GM12875 (cell line): ENCODE data around the gene PLEKHN1.

Experiments
- H3K4me3 ChIP-seq: one replicate; pipeline ENCODE4 v1.5.1; 2011; ENCODE audit warnings: low read depth, low read length, control low read depth
- TF ChIP-seq, protein P1 (sequence below): IDR thresholded peaks from 2 replicates; pipeline ENCODE4 v1.5.1; 2011; ENCODE audit warnings: low read depth, mild to moderate bottlenecking, control low read depth, inconsistent platforms, low read length, moderate library complexity, borderline replicate concordance; ENCODE audit not compliant: insufficient read depth

The PLEKHN1 gene

DNA sequence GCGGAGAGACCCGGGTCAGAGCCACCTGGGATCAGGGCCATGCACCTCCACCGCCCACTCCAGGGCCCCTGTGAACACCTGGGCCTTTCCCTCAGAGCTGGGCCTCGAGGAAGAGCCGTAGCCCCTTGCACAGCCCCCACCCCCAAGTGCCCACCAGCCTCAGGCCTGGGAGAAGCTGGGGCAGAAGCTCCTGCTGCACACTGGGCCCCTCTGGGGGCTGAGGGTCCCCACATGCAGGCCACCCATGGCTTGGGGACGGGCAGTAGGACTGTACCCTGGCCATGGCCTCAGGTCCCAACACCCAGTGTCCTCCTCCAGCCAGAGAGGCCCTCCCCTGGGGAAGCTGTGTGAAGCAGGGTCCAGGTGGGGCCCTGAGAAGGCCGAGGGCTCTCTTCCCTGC is 13.7 kb upstream of the PLEKHN1 start:
- TF ChIP-seq, protein P1, sequence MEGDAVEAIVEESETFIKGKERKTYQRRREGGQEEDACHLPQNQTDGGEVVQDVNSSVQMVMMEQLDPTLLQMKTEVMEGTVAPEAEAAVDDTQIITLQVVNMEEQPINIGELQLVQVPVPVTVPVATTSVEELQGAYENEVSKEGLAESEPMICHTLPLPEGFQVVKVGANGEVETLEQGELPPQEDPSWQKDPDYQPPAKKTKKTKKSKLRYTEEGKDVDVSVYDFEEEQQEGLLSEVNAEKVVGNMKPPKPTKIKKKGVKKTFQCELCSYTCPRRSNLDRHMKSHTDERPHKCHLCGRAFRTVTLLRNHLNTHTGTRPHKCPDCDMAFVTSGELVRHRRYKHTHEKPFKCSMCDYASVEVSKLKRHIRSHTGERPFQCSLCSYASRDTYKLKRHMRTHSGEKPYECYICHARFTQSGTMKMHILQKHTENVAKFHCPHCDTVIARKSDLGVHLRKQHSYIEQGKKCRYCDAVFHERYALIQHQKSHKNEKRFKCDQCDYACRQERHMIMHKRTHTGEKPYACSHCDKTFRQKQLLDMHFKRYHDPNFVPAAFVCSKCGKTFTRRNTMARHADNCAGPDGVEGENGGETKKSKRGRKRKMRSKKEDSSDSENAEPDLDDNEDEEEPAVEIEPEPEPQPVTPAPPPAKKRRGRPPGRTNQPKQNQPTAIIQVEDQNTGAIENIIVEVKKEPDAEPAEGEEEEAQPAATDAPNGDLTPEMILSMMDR: no peak
- no peak overlapping the region for H3K4me3 ChIP-seq

- TF ChIP-seq, protein P1: no peak
- no peak overlapping the region for H3K4me3 ChIP-seq
Measured at GRCh38 chr1:953524-954320, 12.6 kb upstream of the PLEKHN1 start.

DNA sequence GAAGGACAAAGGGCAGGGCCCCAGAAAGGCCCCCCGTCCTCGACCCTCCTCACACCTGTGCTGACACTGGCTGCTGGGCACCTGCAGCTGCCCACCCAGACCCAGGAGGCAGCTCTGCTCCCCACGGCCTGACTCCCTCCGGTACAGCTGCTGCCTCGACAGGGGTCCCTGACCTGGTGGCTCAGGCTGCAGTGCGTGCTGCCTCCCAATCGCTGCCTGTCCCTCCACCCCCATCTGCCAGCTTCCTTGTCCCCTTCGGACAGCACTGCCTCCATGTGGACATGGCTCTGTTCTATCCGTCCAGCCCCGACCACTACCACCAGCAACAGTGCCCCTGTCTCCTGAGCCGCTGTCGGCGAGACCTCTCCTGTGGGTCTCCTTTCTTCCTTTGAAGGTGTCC is 11.4 kb upstream of the PLEKHN1 start:
- TF ChIP-seq, protein P1: no peak
- no peak overlapping the region for H3K4me3 ChIP-seq

GRCh38 chr1:955474-955873 is 10.8 kb upstream of the PLEKHN1 start:
- H3K4me3 ChIP-seq: no peak overlapping the region
- TF ChIP-seq, protein P1: no peak

- H3K4me3 ChIP-seq: no peak overlapping the region
- TF ChIP-seq, protein P1: no peak
Measured at GRCh38 chr1:956636-957035, 9.6 kb upstream of the PLEKHN1 start.

GRCh38 chr1:958823-959730 is 7.2 kb upstream of the PLEKHN1 start, which contains the start of gene NOC2L:
TSS of gene NOC2L (minus strand) at chr1:959256. CDS start at chr1:959240, 16 bp downstream.
- H3K4me3 ChIP-seq: peak within 1 kb of the TSS; percentile 76
- TF ChIP-seq, protein P1: no peak
